HepG2 (cell line): Measurements from ENCODE around the gene FAM174B. TPM values are rescaled to one million over a fixed set of nuclear protein-coding genes. Genes with fewer than 3 reads are reported as not detected.

Experiments used
- ATAC-seq: fragments of 200-7000 bp; cut with Tn5 transposase; 3 replicates; pipeline ENCODE4 v1.9.1; 2020; ENCODE audit warnings: mild to moderate bottlenecking, moderate library complexity
- BruUV-seq: library from RNA; stranded (reverse); fragments of 400-500 nt; replicated peaks from 2 replicates; lab custom pipeline; 2021; lab: Mats Ljungman, UMichigan
- CTCF ChIA-PET: fragments of 300-600 bp; formaldehyde crosslinking; extraction: SDS; loops from one replicate; lab custom pipeline; 2021; ENCODE audit warnings: low total read pairs, inconsistent platforms, low intra/inter-chr PET ratio; lab: Yijun Ruan, JAX
- POLR2A ChIA-PET: fragments of 350-600 bp; sonication (Branson Sonifier 250); formaldehyde crosslinking; loops from one replicate; lab custom pipeline; 2020; ENCODE audit warnings: antibody characterized with exemption, inconsistent platforms; lab: Yijun Ruan, JAX
- DNase-seq: peaks from one replicate; pipeline ENCODE4 v3.0.0-alpha.2; 2015; ENCODE audit warnings: low spot score
- FAIRE-seq: peaks from 3 replicates; lab custom pipeline; 2011; peaks lifted over from hg19 to GRCh38; lab: Jason Lieb, UNC
- H2AFZ ChIP-seq: one replicate; pipeline ENCODE4 v1.6.1; 2011; ENCODE audit warnings: low read length, inconsistent platforms
- H3K27ac ChIP-seq: fragments of 300-600 bp; 3 replicates; pipeline ENCODE4 v1.8.0; 2011; ENCODE audit warnings: mixed run types, mild to moderate bottlenecking, mixed read lengths, low read length, inconsistent platforms; ENCODE audit not compliant: insufficient read depth; ENCODE audit errors: extremely low read length
- H3K27me3 ChIP-seq, 2 experiments: fragments of 200-600 bp in 1 of 2; 2 replicates in 1 of 2; 3 replicates in 1 of 2; pipeline versions ENCODE4 v1.6.0 to v1.8.0; 2011; ENCODE audit warnings: low read length in 2 of 2, mild to moderate bottlenecking in 2 of 2, moderate library complexity in 2 of 2, inconsistent platforms in 1 of 2; ENCODE audit not compliant: insufficient read depth in 2 of 2, control insufficient read depth in 1 of 2
- H3K36me3 ChIP-seq, 2 experiments: fragments of 200-600 bp in 1 of 2; replicated peaks in 1 of 2; 2 replicates in 1 of 2; 3 replicates in 1 of 2; pipeline versions ENCODE4 v1.5.1 to v1.8.0; 2011; ENCODE audit warnings: low read length in 2 of 2, inconsistent platforms in 1 of 2; ENCODE audit not compliant: insufficient read depth in 2 of 2, control insufficient read depth in 1 of 2
- H3K4me1 ChIP-seq: 2 replicates; pipeline ENCODE4 v1.5.1; 2012; ENCODE audit warnings: low read length, inconsistent platforms; ENCODE audit not compliant: insufficient read depth
- H3K4me2 ChIP-seq: 2 replicates; pipeline ENCODE4 v1.6.0; 2011; ENCODE audit warnings: low read depth, low read length, inconsistent platforms
- H3K4me3 ChIP-seq, 3 experiments: fragments of 200-600 bp in 1 of 3; sonication (generic), shearing (Covaris generic) in 1 of 3; replicated peaks in 1 of 3; 2 replicates each; pipeline ENCODE4 v1.5.1; 2011 to 2016; ENCODE audit warnings: low read length in 3 of 3, inconsistent platforms in 2 of 3, low read depth in 2 of 3, mild to moderate bottlenecking in 2 of 3, control low read depth in 1 of 3, mixed read lengths in 1 of 3; ENCODE audit not compliant: insufficient read depth in 1 of 3
- H3K79me2 ChIP-seq: one replicate; pipeline ENCODE4 v1.6.1; 2011; ENCODE audit warnings: low read length, inconsistent platforms; ENCODE audit not compliant: insufficient read depth
- H3K9ac ChIP-seq: 2 replicates; pipeline ENCODE4 v1.6.0; 2011; ENCODE audit warnings: mild to moderate bottlenecking, low read depth, low read length, inconsistent platforms; ENCODE audit not compliant: insufficient read depth
- H3K9me3 ChIP-seq: 2 replicates; pipeline ENCODE4 v1.5.1; 2012; ENCODE audit warnings: mild to moderate bottlenecking, low read length
- H4K20me1 ChIP-seq: 2 replicates; pipeline ENCODE4 v1.6.0; 2011; ENCODE audit warnings: inconsistent platforms, mild to moderate bottlenecking, low read length, moderate library complexity; ENCODE audit not compliant: insufficient read depth
- GATAD2A ChIP-seq: IDR thresholded peaks from 2 replicates; pipeline ENCODE4 v1.6.1; 2016
- HNRNPK ChIP-seq: fragments of 200-400 bp; formaldehyde crosslinking; IDR thresholded peaks from 2 replicates; pipeline ENCODE4 v1.6.1; 2018; ENCODE audit warnings: low read length, low read depth, moderate library complexity, mild to moderate bottlenecking; ENCODE audit not compliant: poor library complexity, severe bottlenecking
- KDM5A ChIP-seq: fragments of 200-600 bp; sonication (generic); IDR thresholded peaks from 2 replicates; pipeline ENCODE4 v1.7.0; 2018; ENCODE audit warnings: antibody characterized with exemption, mild to moderate bottlenecking, low read length, borderline replicate concordance
- NCOA2 ChIP-seq: sonication (generic); formaldehyde crosslinking; IDR thresholded peaks from 2 replicates; pipeline ENCODE4 v1.8.0; 2022; ENCODE audit warnings: inconsistent platforms
- SMARCC2 ChIP-seq: fragments of 450-650 bp; IDR thresholded peaks from 2 replicates; pipeline ENCODE4 v1.6.1; 2017; ENCODE audit warnings: antibody characterized with exemption, mild to moderate bottlenecking
- TCF12 ChIP-seq, 2 experiments: fragments of 450-650 bp in 1 of 2; sonication (generic) in 1 of 2; formaldehyde crosslinking in 1 of 2; IDR thresholded peaks; 2 replicates each; pipeline versions ENCODE4 v1.6.1 to v1.8.0; 2017 to 2022; ENCODE audit warnings: antibody characterized with exemption in 1 of 2, mild to moderate bottlenecking in 1 of 2, missing genetic modification reagents in 1 of 2, moderate library complexity in 1 of 2
- ZFP36L2 ChIP-seq: sonication (generic); formaldehyde crosslinking; IDR thresholded peaks from 2 replicates; pipeline ENCODE4 v1.4.0; 2020; ENCODE audit warnings: missing genetic modification reagents
- ZNF431 ChIP-seq: sonication (generic); formaldehyde crosslinking; IDR thresholded peaks from 2 replicates; pipeline ENCODE4 v1.9.0; 2022; ENCODE audit warnings: missing genetic modification reagents, low read depth, mild to moderate bottlenecking, borderline replicate concordance
- ZNF792 ChIP-seq: IDR thresholded peaks from 2 replicates; pipeline ENCODE4 v1.6.1; 2016
- WGBS: methylation state at CpG from one replicate; pipeline ENCODE4 v1.1.6; 2017; ENCODE audit warnings: low lambda C conversion rate; 5-methylcytosine and 5-hydroxymethylcytosine counted together
- in situ Hi-C: cut with HindIII; loops from 2 replicates; pipeline ENCODE4 v1.10.0; 2017; ENCODE audit warnings: low pct_unique_long_range_greater_than_20kb; ENCODE audit not compliant: extremely low pct_ligation_motif_present
- intact Hi-C: fragments of 100-400 bp; cut with micrococcal nuclease; formaldehyde crosslinking; loops from one replicate; pipeline ENCODE4 v1.10.0; 2022; ENCODE audit not compliant: unreplicated experiment
- polyA plus RNA-seq, 8 experiments: library from polyadenylated mRNA; depleted of rRNA in 3 of 8; stranded (reverse) in 7 of 8; unstranded in 1 of 8; fragments of >200 nt; fragmentation: Illumina TruSeq in 4 of 8; extraction: Trizol in 4 of 8; gene quantifications; 2 replicates each; pipeline versions ENCODE4 v1.2.1 to v1.2.3, GENCODE V29; 2011 to 2016; ENCODE audit warnings: low read depth in 4 of 8, missing spikeins in 1 of 8, mixed read lengths in 1 of 8; ENCODE audit not compliant: insufficient read depth in 1 of 8
- total RNA-seq, 5 experiments: library from RNA; depleted of rRNA; stranded (reverse); fragments of >200 nt; fragmentation: Illumina TruSeq; extraction: Trizol; gene quantifications; 2 replicates each; pipeline ENCODE4 v1.2.3, GENCODE V29; 2016; ENCODE audit warnings: low read depth in 1 of 5

The FAM174B gene
- total and polyA plus RNA-seq, 2 of the 13 experiments (the other 11 are each of a cell fraction or from before 2014, with no cell fraction given) = 0.90 to 2.1 TPM

DNA sequence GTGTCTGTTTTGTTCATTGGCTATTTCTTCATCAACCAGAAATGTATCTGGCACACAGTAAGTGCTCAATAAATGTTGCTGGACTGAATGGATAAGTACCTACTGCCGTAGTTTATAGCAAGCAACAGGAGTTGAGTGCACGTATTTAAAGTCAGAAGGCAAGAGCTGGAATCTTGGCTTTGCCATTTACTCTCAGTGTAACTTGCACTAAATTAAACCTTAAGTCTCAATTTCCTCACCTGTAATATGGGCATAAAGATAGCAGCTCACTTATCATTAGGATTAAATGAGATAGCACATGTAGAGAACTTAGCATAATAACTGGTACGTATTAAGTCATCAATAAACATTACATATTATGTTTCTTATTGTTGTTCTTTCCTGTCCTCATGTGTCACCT, 13.0 kb upstream of the FAM174B start (continued):
- TF ChIP-seq SMARCC2 (no peak), ZNF792 (CRISPR knock-in tag) (no peak), ZFP36L2 (CRISPR knock-in tag) (no peak)

DNA sequence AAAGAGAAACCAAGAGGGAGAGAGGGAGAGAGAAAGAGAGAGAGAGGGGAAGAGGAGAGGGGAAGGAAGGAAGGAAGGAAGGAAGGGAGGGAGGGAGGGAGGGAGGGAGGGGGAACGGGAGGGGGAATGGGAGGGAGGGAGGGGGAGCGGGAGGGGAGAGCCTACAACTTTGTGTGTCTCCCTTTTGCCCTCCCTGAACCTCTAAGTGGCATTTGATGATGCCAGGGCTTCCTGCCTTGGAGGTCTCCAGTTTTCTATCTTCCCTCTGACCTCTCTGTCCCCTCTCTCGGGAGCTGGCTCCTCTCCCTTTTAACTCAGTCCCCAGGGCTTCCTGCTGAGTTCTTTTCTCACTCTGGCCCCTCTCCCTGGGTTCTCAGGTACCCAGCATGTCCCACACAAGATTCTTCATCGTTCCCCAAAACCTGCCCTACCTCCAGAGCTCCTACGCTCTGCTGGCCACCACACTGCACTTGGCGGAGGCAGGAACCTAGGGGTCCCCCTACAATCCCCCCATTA, 12.5 kb upstream of the FAM174B start:
- H3K36me3 ChIP-seq = no peaks in the 10 kb centered on the region
- ATAC-seq = no peak
- no peaks in the 10 kb centered on the region for H3K79me2 ChIP-seq
- no peak overlapping the region for H3K4me3 ChIP-seq
- no peaks in the 10 kb centered on the region; the same call in 1 of the 2 replicates for H4K20me1 ChIP-seq
- H2AFZ ChIP-seq = no peak overlapping the region
- no peak overlapping the region for H3K9ac ChIP-seq
- BruUV-seq = no TSS peak
- H3K4me2 ChIP-seq = no peak overlapping the region
- peaks cover 0 to 55% of the 10 kb centered on the region in 2 experiments for H3K27me3 ChIP-seq
- TF ChIP-seq GATAD2A (CRISPR knock-in tag) = no peak
- peak; percentile 57 for TF ChIP-seq HNRNPK
- TF ChIP-seq NCOA2 (CRISPR knock-in tag) = no peak
- no peak for TF ChIP-seq ZNF431 (CRISPR knock-in tag)
- no peak for TF ChIP-seq TCF12 (IDR thresholded peaks at IDR 0.05)
- no peak for TF ChIP-seq TCF12 (CRISPR knock-in tag; IDR thresholded peaks at IDR 0.05)
- TF ChIP-seq KDM5A = no peak
- TF ChIP-seq, all 625 proteins: peak for 1
- in situ Hi-C loops (no loop called here), intact Hi-C loops (loop anchor here (10.0 kb wide), 1 partner anchor 53 kb away; no protein-coding TSS in a partner anchor)
- DNase-seq = no peak
- H3K9me3 ChIP-seq = no peaks in the 10 kb centered on the region
- no peak overlapping the region for H3K27ac ChIP-seq
- ChIA-PET POLR2A (interaction anchor here (1.3 kb wide), 1 partner anchor 51 kb away, joined by 4 read pairs; no protein-coding TSS in a partner anchor), CTCF (no interaction called here)
- FAIRE-seq = no peak
- peaks cover 20% of the 10 kb centered on the region for H3K4me1 ChIP-seq
- 24% methylated on average over 6 of the region's 6 CpGs for WGBS
